ENCODE results near the gene CR1. TPM values are rescaled to one million over a fixed set of nuclear protein-coding genes. Genes with fewer than 3 reads are reported as not detected.

The CR1 gene
- total and polyA plus RNA-seq, 2 donors = 1.5 to 1.6 TPM

DNA sequence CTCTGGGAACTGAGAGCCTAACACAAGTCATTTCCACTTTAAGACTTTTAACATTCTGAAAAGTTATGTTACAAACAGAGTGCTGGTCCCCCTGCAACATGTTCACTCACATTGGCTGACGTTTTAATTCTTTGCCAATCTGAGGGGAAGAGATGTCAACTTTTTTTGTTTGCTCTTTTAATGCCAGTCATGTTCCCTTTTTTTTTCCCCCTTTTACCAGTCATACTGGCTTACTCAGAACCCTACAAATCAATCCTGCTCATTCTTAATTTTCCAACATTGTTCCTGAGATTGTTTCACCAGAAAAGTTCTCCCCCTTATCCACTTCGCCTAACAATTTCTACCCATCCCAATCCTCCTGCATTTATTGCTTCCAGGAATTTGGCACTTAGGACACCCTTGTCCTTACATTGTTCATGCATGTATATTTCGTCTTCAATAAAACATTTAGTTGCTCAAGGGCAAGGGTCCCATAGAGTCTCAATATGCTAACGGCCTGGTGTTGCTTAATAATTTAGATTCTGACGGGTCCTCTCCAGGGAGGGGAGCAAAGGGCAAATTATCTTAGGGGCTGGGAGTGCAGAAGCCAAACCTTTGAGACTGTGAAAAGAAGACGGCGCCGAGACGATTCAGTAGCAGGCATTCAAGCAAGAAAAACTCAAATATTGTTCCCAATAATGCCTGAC, 148.4 kb downstream of the CR1 start:
- Histone ChIP-seq H3K4me3 (ENCODE audit: low read length in 2 of 2) (no peak overlapping the region), H3K4me1 (ENCODE audit: control insufficient read depth in 2 of 2, insufficient read depth in 2 of 2, low read length in 2 of 2) (peaks cover 3 to 6% of the 10 kb centered on the region in 2 donors), H3K9me3 (ENCODE audit: control insufficient read depth in 2 of 2, insufficient read depth in 1 of 2, low read length in 1 of 2) (no peaks in the 10 kb centered on the region), H3K27me3 (ENCODE audit: control insufficient read depth in 2 of 2, insufficient read depth in 1 of 2, low read length in 1 of 2) (peaks cover 0 to 35% of the 10 kb centered on the region in 2 donors), H3K27ac (ENCODE audit: low read depth in 1 of 2, low read length in 1 of 2) (no peak overlapping the region), H3K36me3 (ENCODE audit: control insufficient read depth in 2 of 2, insufficient read depth in 2 of 2, low read length in 1 of 2) (no peaks in the 10 kb centered on the region)
- 33% methylated on average over 9 of the region's 9 CpGs for WGBS
- DNase-seq (ENCODE audit: low read depth in 6 of 9, low spot score in 9 of 9) = no peak

GRCh38 chr1:207644852-207645634, 149.1 kb downstream of the CR1 start, which contains the start of gene CR1L:
CR1L (plus strand) TSS chr1:207645133; CDS start chr1:207645234, 101 bp downstream.
- 20% methylated on average over 65 of the region's 65 CpGs for WGBS

DNA sequence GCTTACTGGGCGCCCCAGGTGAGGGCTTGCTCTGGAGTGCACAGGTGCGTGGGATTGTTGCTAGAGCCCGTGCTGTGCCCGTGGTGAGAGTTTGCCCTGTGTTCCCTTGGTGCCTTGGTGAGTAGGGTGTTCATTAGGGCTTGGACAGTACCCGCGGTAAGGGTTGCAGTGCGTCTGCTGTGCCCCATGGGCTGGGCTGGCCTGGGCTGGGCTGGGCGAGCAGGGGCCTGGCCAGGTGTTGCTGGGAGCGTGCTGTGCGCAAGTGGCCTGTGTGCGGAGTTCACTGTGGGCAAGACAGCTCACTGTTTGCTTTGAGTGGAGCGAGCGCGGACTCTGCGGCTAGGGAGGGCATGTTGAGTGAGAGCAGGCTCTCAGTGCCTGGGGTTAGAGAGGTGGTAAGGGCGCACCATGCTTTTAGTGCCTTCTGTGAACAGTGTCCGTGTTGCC, 149.7 kb downstream of the CR1 start:
- H3K27ac ChIP-seq (ENCODE audit: low read depth in 1 of 2, low read length in 1 of 2) = no peak overlapping the region
- 92% methylated on average over 17 of the region's 17 CpGs for WGBS
- peak overlapping the region in 1 of 2 donors; percentile 53 for H3K4me3 ChIP-seq (ENCODE audit: low read length in 2 of 2)
- DNase-seq (ENCODE audit: low read depth in 6 of 9, low spot score in 9 of 9) = no peak
- H3K9me3 ChIP-seq (ENCODE audit: control insufficient read depth in 2 of 2, insufficient read depth in 1 of 2, low read length in 1 of 2) = no peaks in the 10 kb centered on the region
- H3K27me3 ChIP-seq (ENCODE audit: control insufficient read depth in 2 of 2, insufficient read depth in 1 of 2, low read length in 1 of 2) = peaks cover 0 to 35% of the 10 kb centered on the region in 2 donors
- H3K36me3 ChIP-seq (ENCODE audit: control insufficient read depth in 2 of 2, insufficient read depth in 2 of 2, low read length in 1 of 2) = no peaks in the 10 kb centered on the region
- H3K4me1 ChIP-seq (ENCODE audit: control insufficient read depth in 2 of 2, insufficient read depth in 2 of 2, low read length in 2 of 2) = peaks cover 3 to 6% of the 10 kb centered on the region in 2 donors

More at GRCh38 chr1:207644852-207645634, 149.1 kb downstream of the CR1 start, which contains the start of gene CR1L:
- H3K36me3 ChIP-seq (ENCODE audit: control insufficient read depth in 2 of 2, insufficient read depth in 2 of 2, low read length in 1 of 2) = no peaks in the 10 kb centered on the region
- H3K27ac ChIP-seq (ENCODE audit: low read depth in 1 of 2, low read length in 1 of 2) = peak within 1 kb of the TSS in 1 of 2 donors; percentile 53
- peaks cover 0 to 35% of the 10 kb centered on the region in 2 donors for H3K27me3 ChIP-seq (ENCODE audit: control insufficient read depth in 2 of 2, insufficient read depth in 1 of 2, low read length in 1 of 2)
- H3K4me3 ChIP-seq (ENCODE audit: low read length in 2 of 2) = peak within 1 kb of the TSS; percentile 42 to 53
- peak; percentile 13 to 80 (median 48) for DNase-seq (ENCODE audit: low read depth in 6 of 9, low spot score in 9 of 9)
- peaks cover 3 to 6% of the 10 kb centered on the region in 2 donors for H3K4me1 ChIP-seq (ENCODE audit: control insufficient read depth in 2 of 2, insufficient read depth in 2 of 2, low read length in 2 of 2)
- no peaks in the 10 kb centered on the region for H3K9me3 ChIP-seq (ENCODE audit: control insufficient read depth in 2 of 2, insufficient read depth in 1 of 2, low read length in 1 of 2)

GRCh38 chr1:207646171-207646570, 150.2 kb downstream of the CR1 start:
- Histone ChIP-seq H3K27ac (ENCODE audit: low read depth in 1 of 2, low read length in 1 of 2) (no peak overlapping the region), H3K4me3 (ENCODE audit: low read length in 2 of 2) (no peak overlapping the region), H3K9me3 (ENCODE audit: control insufficient read depth in 2 of 2, insufficient read depth in 1 of 2, low read length in 1 of 2) (no peaks in the 10 kb centered on the region), H3K27me3 (ENCODE audit: control insufficient read depth in 2 of 2, insufficient read depth in 1 of 2, low read length in 1 of 2) (peaks cover 0 to 35% of the 10 kb centered on the region in 2 donors), H3K4me1 (ENCODE audit: control insufficient read depth in 2 of 2, insufficient read depth in 2 of 2, low read length in 2 of 2) (peaks cover 3 to 6% of the 10 kb centered on the region in 2 donors), H3K36me3 (ENCODE audit: control insufficient read depth in 2 of 2, insufficient read depth in 2 of 2, low read length in 1 of 2) (no peaks in the 10 kb centered on the region)
- no peak for DNase-seq (ENCODE audit: low read depth in 6 of 9, low spot score in 9 of 9)

DNA sequence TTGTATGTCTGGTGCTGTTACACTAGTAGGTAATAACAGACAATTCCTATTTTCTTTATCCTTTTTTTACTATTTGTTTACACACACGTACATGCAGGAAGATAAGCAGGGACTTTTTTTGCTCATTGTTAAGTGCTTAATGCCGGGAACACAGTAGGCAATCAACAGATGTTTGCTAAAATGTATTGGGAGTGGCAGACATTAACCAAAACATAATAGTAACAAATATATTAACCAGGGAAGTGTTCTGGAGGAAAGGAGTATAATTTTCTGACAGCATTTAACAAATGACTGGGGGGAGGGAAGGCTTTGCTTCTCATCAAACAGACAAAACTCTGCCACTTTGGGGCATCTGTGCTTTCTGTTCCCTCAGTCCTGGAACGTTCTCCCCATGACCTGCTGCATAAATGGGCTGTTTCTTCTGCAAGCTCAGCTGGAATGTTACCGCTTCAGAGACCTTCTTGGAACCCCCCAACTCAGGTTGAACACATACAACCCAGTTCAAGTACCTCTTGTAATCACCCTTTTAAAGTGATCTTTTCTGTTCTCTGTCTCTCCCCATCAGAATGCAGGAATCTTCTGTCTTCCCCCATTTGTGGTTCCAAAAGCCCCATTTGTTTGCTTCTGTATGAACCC, 151.1 kb downstream of the CR1 start:
- H3K4me3 ChIP-seq (ENCODE audit: low read length in 2 of 2) = no peak overlapping the region
- H3K4me1 ChIP-seq (ENCODE audit: control insufficient read depth in 2 of 2, insufficient read depth in 2 of 2, low read length in 2 of 2) = peaks cover 3 to 6% of the 10 kb centered on the region in 2 donors
- no peak overlapping the region for H3K27ac ChIP-seq (ENCODE audit: low read depth in 1 of 2, low read length in 1 of 2)
- H3K27me3 ChIP-seq (ENCODE audit: control insufficient read depth in 2 of 2, insufficient read depth in 1 of 2, low read length in 1 of 2) = peaks cover 0 to 35% of the 10 kb centered on the region in 2 donors
- H3K9me3 ChIP-seq (ENCODE audit: control insufficient read depth in 2 of 2, insufficient read depth in 1 of 2, low read length in 1 of 2) = no peaks in the 10 kb centered on the region
- no peak for DNase-seq (ENCODE audit: low read depth in 6 of 9, low spot score in 9 of 9)
- H3K36me3 ChIP-seq (ENCODE audit: control insufficient read depth in 2 of 2, insufficient read depth in 2 of 2, low read length in 1 of 2) = no peaks in the 10 kb centered on the region
- WGBS = 84% methylated on average over 4 of the region's 4 CpGs

DNA sequence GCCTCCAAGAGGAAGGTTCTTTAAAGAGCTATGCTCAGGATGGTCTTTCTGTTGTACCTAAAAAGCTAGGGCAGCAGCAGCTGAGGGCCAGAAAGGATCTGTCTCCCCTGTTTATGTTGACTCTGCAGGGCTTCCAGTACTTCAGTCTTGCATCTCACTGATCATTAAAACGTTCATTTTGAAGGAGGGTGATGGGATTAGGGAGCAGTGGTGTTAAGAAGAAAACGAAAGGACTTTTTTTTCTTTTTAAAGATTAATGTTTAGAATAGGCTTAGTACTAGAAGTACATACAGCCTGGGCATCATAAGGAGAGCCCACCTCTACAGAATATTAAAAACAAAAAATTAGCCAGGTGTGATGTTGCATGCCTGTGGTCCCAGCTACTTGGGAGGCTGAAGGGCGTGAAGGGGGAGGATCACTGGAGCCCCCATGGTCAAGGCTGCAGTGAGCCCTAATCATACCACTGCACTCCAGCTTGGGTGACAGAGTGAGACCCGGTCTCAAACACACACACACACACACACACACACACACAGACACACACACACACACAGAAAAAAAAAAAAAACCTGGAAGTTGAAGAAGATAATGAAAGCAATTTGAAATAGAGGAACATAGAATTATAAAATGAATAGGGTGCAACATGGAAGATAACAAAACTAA, 151.8 kb downstream of the CR1 start:
- Histone ChIP-seq H3K9me3 (ENCODE audit: control insufficient read depth in 2 of 2, insufficient read depth in 1 of 2, low read length in 1 of 2) (no peaks in the 10 kb centered on the region), H3K36me3 (ENCODE audit: control insufficient read depth in 2 of 2, insufficient read depth in 2 of 2, low read length in 1 of 2) (no peaks in the 10 kb centered on the region), H3K4me1 (ENCODE audit: control insufficient read depth in 2 of 2, insufficient read depth in 2 of 2, low read length in 2 of 2) (peaks cover 3 to 6% of the 10 kb centered on the region in 2 donors), H3K27ac (ENCODE audit: low read depth in 1 of 2, low read length in 1 of 2) (no peak overlapping the region), H3K4me3 (ENCODE audit: low read length in 2 of 2) (no peak overlapping the region), H3K27me3 (ENCODE audit: control insufficient read depth in 2 of 2, insufficient read depth in 1 of 2, low read length in 1 of 2) (peaks cover 0 to 35% of the 10 kb centered on the region in 2 donors)
- 72% methylated on average over 4 of the region's 4 CpGs for WGBS
- DNase-seq (ENCODE audit: low read depth in 6 of 9, low spot score in 9 of 9) = no peak

DNA sequence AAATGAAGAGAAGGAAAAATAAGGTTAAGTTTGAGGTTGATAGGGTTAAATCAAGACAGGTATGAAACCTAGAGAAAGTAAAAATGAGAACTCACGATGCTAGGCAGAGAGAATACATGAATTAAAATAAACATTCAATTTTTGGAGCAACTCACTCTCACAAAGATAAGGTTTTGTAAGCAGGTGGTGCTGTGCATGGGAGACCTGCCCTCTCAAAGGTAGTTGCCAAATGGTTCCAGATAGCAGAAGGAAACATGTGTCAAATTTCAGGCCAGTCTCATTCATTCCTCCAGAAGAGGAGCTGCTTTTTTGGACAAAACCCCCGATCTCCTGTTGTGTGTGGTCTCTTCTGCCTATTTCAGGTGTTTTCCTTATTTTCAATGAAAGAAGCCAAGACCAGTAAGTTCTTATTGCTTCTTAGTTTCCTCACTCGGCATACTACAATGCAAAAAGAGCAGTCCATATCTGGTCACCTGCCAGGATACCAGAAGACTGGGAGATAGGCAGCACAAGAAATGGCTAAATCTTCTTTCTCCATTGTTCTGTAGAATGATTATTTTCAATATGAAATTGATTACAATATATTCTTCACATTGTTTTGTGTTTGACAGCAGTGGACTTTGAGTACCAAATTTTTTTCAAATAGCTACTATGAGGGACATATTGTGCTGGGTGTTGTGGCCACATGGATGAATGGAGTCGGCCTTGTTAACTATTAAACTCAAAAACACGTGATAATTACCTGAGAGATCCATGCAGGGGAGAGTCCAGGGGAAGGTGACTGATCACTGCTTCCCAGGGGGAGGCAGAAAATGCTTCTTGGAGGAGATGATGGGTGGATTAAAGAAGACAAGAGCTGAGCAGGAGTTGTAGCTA, 152.6 kb downstream of the CR1 start:
- H3K27me3 ChIP-seq (ENCODE audit: control insufficient read depth in 2 of 2, insufficient read depth in 1 of 2, low read length in 1 of 2) = peaks cover 0 to 35% of the 10 kb centered on the region in 2 donors
- no peaks in the 10 kb centered on the region for H3K9me3 ChIP-seq (ENCODE audit: control insufficient read depth in 2 of 2, insufficient read depth in 1 of 2, low read length in 1 of 2)
- no peaks in the 10 kb centered on the region for H3K36me3 ChIP-seq (ENCODE audit: control insufficient read depth in 2 of 2, insufficient read depth in 2 of 2, low read length in 1 of 2)
- peaks cover 3 to 6% of the 10 kb centered on the region in 2 donors for H3K4me1 ChIP-seq (ENCODE audit: control insufficient read depth in 2 of 2, insufficient read depth in 2 of 2, low read length in 2 of 2)
- no peak for DNase-seq (ENCODE audit: low read depth in 6 of 9, low spot score in 9 of 9)
- no peak overlapping the region for H3K27ac ChIP-seq (ENCODE audit: low read depth in 1 of 2, low read length in 1 of 2)
- no peak overlapping the region for H3K4me3 ChIP-seq (ENCODE audit: low read length in 2 of 2)
- WGBS = 90% methylated on average over 5 of the region's 5 CpGs

- H3K27me3 ChIP-seq (ENCODE audit: control insufficient read depth in 2 of 2, insufficient read depth in 1 of 2, low read length in 1 of 2) = peaks cover 0 to 32% of the 10 kb centered on the region in 2 donors
- no peak for DNase-seq (ENCODE audit: low read depth in 6 of 9, low spot score in 9 of 9)
- no peaks in the 10 kb centered on the region for H3K9me3 ChIP-seq (ENCODE audit: control insufficient read depth in 2 of 2, insufficient read depth in 1 of 2, low read length in 1 of 2)
- 87% methylated on average over 5 of the region's 5 CpGs for WGBS
- no peak overlapping the region for H3K4me3 ChIP-seq (ENCODE audit: low read length in 2 of 2)
- H3K36me3 ChIP-seq (ENCODE audit: control insufficient read depth in 2 of 2, insufficient read depth in 2 of 2, low read length in 1 of 2) = no peaks in the 10 kb centered on the region
- peaks cover 3 to 6% of the 10 kb centered on the region in 2 donors for H3K4me1 ChIP-seq (ENCODE audit: control insufficient read depth in 2 of 2, insufficient read depth in 2 of 2, low read length in 2 of 2)
- H3K27ac ChIP-seq (ENCODE audit: low read depth in 1 of 2, low read length in 1 of 2) = no peak overlapping the region
Observed at GRCh38 chr1:207649210-207649753, 153.3 kb downstream of the CR1 start.

All from thymus (tissue), 11 donors.